Rectal smooth muscle tissue (tissue), 1 donor: ENCODE measurements around the gene CDC7.
"Not testable (repeated sequence)": the region's sequence is repeated elsewhere in the genome, so short reads cannot be mapped to it uniquely, and the experiment has no call there.

Source experiments
- H3K27ac ChIP-seq: one replicate; pipeline ENCODE4 v1.7.0; 2013; ENCODE audit warnings: low read depth, low read length, inconsistent platforms
- H3K27me3 ChIP-seq: one replicate; pipeline ENCODE4 v1.7.0; 2013; ENCODE audit warnings: low read length; ENCODE audit not compliant: control insufficient read depth, insufficient read depth
- H3K36me3 ChIP-seq: one replicate; pipeline ENCODE4 v1.7.0; 2013; ENCODE audit warnings: low read length; ENCODE audit not compliant: control insufficient read depth, insufficient read depth
- H3K4me1 ChIP-seq: one replicate; pipeline ENCODE4 v1.7.0; 2013; ENCODE audit warnings: low read length; ENCODE audit not compliant: control insufficient read depth, insufficient read depth
- H3K4me3 ChIP-seq: one replicate; pipeline ENCODE4 v1.7.0; 2013; ENCODE audit warnings: low read length
- H3K9ac ChIP-seq: one replicate; pipeline ENCODE4 v1.7.0; 2013; ENCODE audit warnings: low read length

Gene CDC7

GRCh38 chr1:91516605-91517004 is 16.0 kb downstream of the CDC7 start:
- not testable (repeated sequence) for H3K27me3 ChIP-seq, H3K27ac ChIP-seq, H3K9ac ChIP-seq, H3K4me3 ChIP-seq, H3K36me3 ChIP-seq, H3K4me1 ChIP-seq

GRCh38 chr1:91519167-91519566 is 18.5 kb downstream of the CDC7 start:
- H3K36me3 ChIP-seq, H3K4me3 ChIP-seq, H3K27me3 ChIP-seq, H3K27ac ChIP-seq, H3K4me1 ChIP-seq, H3K9ac ChIP-seq: not testable (repeated sequence)

- H3K4me1 ChIP-seq, result peaks cover 4% of the 10 kb centered on the region
- H3K27ac ChIP-seq, result no peak overlapping the region
- no peaks in the 10 kb centered on the region for H3K36me3 ChIP-seq
- no peaks in the 10 kb centered on the region for H3K27me3 ChIP-seq
- H3K4me3 ChIP-seq, result no peak overlapping the region
- no peak overlapping the region for H3K9ac ChIP-seq
These were observed 20.4 kb downstream of the CDC7 start for GRCh38 chr1:91520942-91521507.

GRCh38 chr1:91523482-91523881 is 22.8 kb downstream of the CDC7 start:
- Histone ChIP-seq H3K9ac (no peak overlapping the region), H3K4me3 (no peak overlapping the region), H3K4me1 (peaks cover 6% of the 10 kb centered on the region), H3K36me3 (no peaks in the 10 kb centered on the region), H3K27ac (no peak overlapping the region), H3K27me3 (no peaks in the 10 kb centered on the region)

- no peak overlapping the region for H3K9ac ChIP-seq
- H3K4me1 ChIP-seq, result peaks cover 2% of the 10 kb centered on the region
- no peaks in the 10 kb centered on the region for H3K36me3 ChIP-seq
- H3K27ac ChIP-seq, result no peak overlapping the region
- H3K27me3 ChIP-seq, result no peaks in the 10 kb centered on the region
- H3K4me3 ChIP-seq, result no peak overlapping the region
These were observed 25.8 kb downstream of the CDC7 start for GRCh38 chr1:91526496-91526895.

GRCh38 chr1:91527266-91527765 is 26.7 kb downstream of the CDC7 start:
- H3K36me3 ChIP-seq, result no peaks in the 10 kb centered on the region
- no peak overlapping the region for H3K27ac ChIP-seq
- H3K9ac ChIP-seq, result no peak overlapping the region
- H3K4me3 ChIP-seq, result no peak overlapping the region
- H3K27me3 ChIP-seq, result no peaks in the 10 kb centered on the region
- H3K4me1 ChIP-seq, result peaks cover 2% of the 10 kb centered on the region

GRCh38 chr1:91527781-91528180 is 27.1 kb downstream of the CDC7 start:
- Histone ChIP-seq H3K4me3 (no peak overlapping the region), H3K4me1 (peaks cover 2% of the 10 kb centered on the region), H3K9ac (no peak overlapping the region), H3K27ac (no peak overlapping the region), H3K27me3 (no peaks in the 10 kb centered on the region), H3K36me3 (no peaks in the 10 kb centered on the region)

- Histone ChIP-seq H3K4me3 (no peak overlapping the region), H3K27me3 (no peaks in the 10 kb centered on the region), H3K9ac (no peak overlapping the region), H3K4me1 (peaks cover 2% of the 10 kb centered on the region), H3K27ac (no peak overlapping the region), H3K36me3 (no peaks in the 10 kb centered on the region)
These were observed 29.2 kb downstream of the CDC7 start for GRCh38 chr1:91529856-91530255.

GRCh38 chr1:91533361-91534024 is 32.8 kb downstream of the CDC7 start:
- Histone ChIP-seq H3K4me1 (no peaks in the 10 kb centered on the region), H3K4me3 (no peak overlapping the region), H3K9ac (no peak overlapping the region), H3K27me3 (no peaks in the 10 kb centered on the region), H3K36me3 (no peaks in the 10 kb centered on the region), H3K27ac (no peak overlapping the region)

GRCh38 chr1:91535441-91535840 is 34.8 kb downstream of the CDC7 start:
- H3K36me3 ChIP-seq, result no peaks in the 10 kb centered on the region
- no peak overlapping the region for H3K9ac ChIP-seq
- no peaks in the 10 kb centered on the region for H3K27me3 ChIP-seq
- no peaks in the 10 kb centered on the region for H3K4me1 ChIP-seq
- no peak overlapping the region for H3K4me3 ChIP-seq
- H3K27ac ChIP-seq, result no peak overlapping the region

- Histone ChIP-seq H3K4me1 (no peaks in the 10 kb centered on the region), H3K9ac (no peak overlapping the region), H3K36me3 (no peaks in the 10 kb centered on the region), H3K4me3 (no peak overlapping the region), H3K27me3 (no peaks in the 10 kb centered on the region), H3K27ac (no peak overlapping the region)
These were observed 36.8 kb downstream of the CDC7 start for GRCh38 chr1:91537281-91537986.

- Histone ChIP-seq H3K27me3 (no peaks in the 10 kb centered on the region), H3K4me3 (no peak overlapping the region), H3K9ac (no peak overlapping the region), H3K27ac (no peak overlapping the region), H3K4me1 (no peaks in the 10 kb centered on the region), H3K36me3 (no peaks in the 10 kb centered on the region)
These were observed 37.3 kb downstream of the CDC7 start for GRCh38 chr1:91537987-91538304.

- H3K4me3 ChIP-seq, result no peak overlapping the region
- H3K4me1 ChIP-seq, result no peaks in the 10 kb centered on the region
- no peak overlapping the region for H3K27ac ChIP-seq
- no peaks in the 10 kb centered on the region for H3K36me3 ChIP-seq
- H3K9ac ChIP-seq, result no peak overlapping the region
- no peaks in the 10 kb centered on the region for H3K27me3 ChIP-seq
These were observed 40.3 kb downstream of the CDC7 start for GRCh38 chr1:91540910-91541309.
